ENCODE data around the gene ZNF141. TPM values are rescaled to one million over a fixed set of nuclear protein-coding genes. Genes with fewer than 3 reads are reported as not detected.

The ZNF141 gene
- total RNA-seq, 4 donors from 2014 or later: 8.6 to 15.0 (median 10.1) TPM

- Histone ChIP-seq H3K27ac (replicated peaks in 1 of 4) (peak within 1 kb of the TSS in 1 of 4 donors; percentile 64), H3K4me1 (peaks cover 0 to 15% (median 11%) of the 10 kb centered on the region in 4 donors), H3K4me3 (peak within 1 kb of the TSS; percentile 53 to 60 (median 56)), H3K9me3 (no peaks in the 10 kb centered on the region), H3K27me3 (peaks cover 0 to 13% (median 3%) of the 10 kb centered on the region in 4 donors), H3K36me3 (no peaks in the 10 kb centered on the region)
- no peak for DNase-seq (ENCODE audit: extremely low spot score)
- intact Hi-C loops (cut with DNase I): no loop called here
- WGBS: 3% methylated on average over 9 of the region's 53 CpGs
- no peak for TF ChIP-seq CTCF (IDR thresholded peaks at IDR 0.05)
- TF ChIP-seq EP300 (IDR thresholded peaks at IDR 0.05): no peak
- no peak for TF ChIP-seq POLR2A (IDR thresholded peaks at IDR 0.05; ENCODE audit: low read depth)
- TF ChIP-seq POLR2AphosphoS5 (IDR thresholded peaks at IDR 0.05): peak in 1 of 2 donors; percentile 18
Measured at GRCh38 chr4:304969-305680, 32.5 kb upstream of the ZNF141 start, which contains the start of gene ZNF732. TSS of gene ZNF732 (minus strand) at chr4:305474. CDS start at chr4:305310, 164 bp downstream.

GRCh38 chr4:306551-306961 lies 31.1 kb upstream of the ZNF141 start:
- H3K4me3 ChIP-seq: no peak overlapping the region
- DNase-seq (ENCODE audit: extremely low spot score): no peak
- H3K4me1 ChIP-seq: peaks cover 0 to 15% (median 11%) of the 10 kb centered on the region in 4 donors
- no peaks in the 10 kb centered on the region for H3K9me3 ChIP-seq
- intact Hi-C loops (cut with DNase I): no loop called here
- no peak overlapping the region for H3K27ac ChIP-seq (replicated peaks in 1 of 4)
- WGBS: 81% methylated on average over 3 of the region's 3 CpGs
- TF ChIP-seq POLR2A (IDR thresholded peaks at IDR 0.05; ENCODE audit: low read depth) (no peak), POLR2AphosphoS5 (IDR thresholded peaks at IDR 0.05) (no peak), CTCF (IDR thresholded peaks at IDR 0.05) (no peak), EP300 (IDR thresholded peaks at IDR 0.05) (no peak)
- H3K27me3 ChIP-seq: peaks cover 0 to 13% (median 3%) of the 10 kb centered on the region in 4 donors
- no peaks in the 10 kb centered on the region for H3K36me3 ChIP-seq

DNA sequence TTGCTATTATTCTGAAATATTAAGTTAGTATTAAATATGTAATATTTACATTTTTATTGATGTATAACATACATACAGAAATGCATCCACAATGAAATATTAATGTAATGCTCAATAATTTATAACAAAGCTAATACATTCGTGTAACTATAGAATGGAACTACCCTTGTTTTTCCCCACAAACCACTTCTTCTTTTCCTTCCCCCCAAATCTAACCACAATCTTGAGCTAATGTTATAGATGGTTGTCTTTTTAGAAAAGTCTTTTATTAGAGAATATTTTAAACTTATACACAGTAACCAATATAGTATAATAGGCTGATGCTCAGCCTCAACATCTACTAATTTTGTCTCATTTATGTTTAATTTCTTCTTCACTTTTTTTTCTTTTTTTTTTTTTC lies 27.8 kb upstream of the ZNF141 start:
- TF ChIP-seq POLR2A (IDR thresholded peaks at IDR 0.05; ENCODE audit: low read depth): no peak
- no peak for TF ChIP-seq POLR2AphosphoS5 (IDR thresholded peaks at IDR 0.05)
- TF ChIP-seq CTCF (IDR thresholded peaks at IDR 0.05): no peak
- no peak for TF ChIP-seq EP300 (IDR thresholded peaks at IDR 0.05)

DNA sequence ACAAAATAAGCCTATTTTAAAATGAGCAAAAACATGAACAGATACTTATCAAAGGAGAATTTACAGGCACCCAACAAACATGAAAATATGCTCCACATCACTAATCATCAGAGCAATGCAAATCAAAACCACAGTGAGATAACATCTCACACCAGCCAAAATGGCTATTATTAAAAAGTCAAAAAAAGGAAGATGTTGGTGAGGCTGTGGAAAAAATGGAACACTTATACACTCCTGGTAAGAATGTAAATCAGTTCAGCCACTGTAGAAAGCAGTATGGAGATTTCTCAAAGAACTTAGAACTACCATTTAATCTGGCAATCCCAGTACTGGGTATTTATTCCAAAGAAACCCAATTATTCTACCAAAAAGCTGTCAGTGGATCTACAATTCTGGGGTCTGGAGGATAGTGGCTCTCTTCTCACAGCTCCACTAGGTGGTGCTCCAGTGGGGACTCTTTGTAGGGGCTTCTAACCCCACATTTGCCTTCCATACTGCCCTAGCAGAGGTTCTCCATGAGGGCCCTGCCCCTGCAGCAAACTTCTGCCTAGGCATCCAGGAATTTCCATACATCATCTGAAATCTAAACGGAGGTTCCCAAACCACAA lies 23.2 kb upstream of the ZNF141 start:
- no peaks in the 10 kb centered on the region for H3K27me3 ChIP-seq
- no peak overlapping the region for H3K4me3 ChIP-seq
- H3K27ac ChIP-seq (replicated peaks in 1 of 4): no peak overlapping the region
- TF ChIP-seq EP300 (IDR thresholded peaks at IDR 0.05) (no peak), POLR2A (IDR thresholded peaks at IDR 0.05; ENCODE audit: low read depth) (no peak), POLR2AphosphoS5 (IDR thresholded peaks at IDR 0.05) (no peak), CTCF (IDR thresholded peaks at IDR 0.05) (no peak)
- no peak for DNase-seq (ENCODE audit: extremely low spot score)
- no peaks in the 10 kb centered on the region for H3K36me3 ChIP-seq
- intact Hi-C loops (cut with DNase I): no loop called here
- H3K4me1 ChIP-seq: no peaks in the 10 kb centered on the region
- H3K9me3 ChIP-seq: no peaks in the 10 kb centered on the region
- 70% methylated on average over 1 of the region's 1 CpG for WGBS

More for the DNA sequence above, 27.8 kb upstream of the ZNF141 start:
- Histone ChIP-seq H3K4me1 (peaks cover 0 to 8% (median 4%) of the 10 kb centered on the region in 4 donors), H3K9me3 (no peaks in the 10 kb centered on the region), H3K27me3 (peaks cover 0 to 6% (median 0%) of the 10 kb centered on the region in 4 donors), H3K4me3 (no peak overlapping the region), H3K27ac (replicated peaks in 1 of 4) (no peak overlapping the region), H3K36me3 (no peaks in the 10 kb centered on the region)
- intact Hi-C loops (cut with DNase I): no loop called here
- no peak for DNase-seq (ENCODE audit: extremely low spot score)
- WGBS: 62% methylated on average over 1 of the region's 1 CpG
